GM12878 (cell line): Measurements from ENCODE around the gene TSHZ2. TPM values are rescaled to one million over a fixed set of nuclear protein-coding genes. Genes with fewer than 3 reads are reported as not detected.

Experiments
- ATAC-seq: fragments of 200-7000 bp; cut with Tn5 transposase; 3 replicates; pipeline ENCODE4 v1.9.1; 2020; ENCODE audit warnings: mild to moderate bottlenecking, moderate library complexity
- BruUV-seq: library from RNA; stranded (reverse); fragments of 400-500 nt; replicated peaks from 2 replicates; lab custom pipeline; 2021; lab: Mats Ljungman, UMichigan
- CTCF ChIA-PET: fragments of 300-600 bp; sonication (Branson Sonifier 250); formaldehyde crosslinking; extraction: SDS; loops from one replicate; lab custom pipeline; 2021; ENCODE audit warnings: inconsistent platforms; lab: Yijun Ruan, JAX
- POLR2A ChIA-PET: fragments of 350-600 bp; formaldehyde crosslinking; extraction: SDS; loops from one replicate; lab custom pipeline; 2021; ENCODE audit warnings: inconsistent platforms; lab: Charles Lee
- RAD21 ChIA-PET: fragments of 300-600 bp; sonication (Branson Sonifier 250); formaldehyde crosslinking; loops from one replicate; lab custom pipeline; 2023; ENCODE audit warnings: antibody characterized with exemption; ENCODE audit not compliant: unreplicated experiment; lab: Charles Lee
- SMC1A ChIA-PET: fragments of 300-600 bp; sonication (Branson Sonifier 250); formaldehyde crosslinking; loops from one replicate; lab custom pipeline; 2023; ENCODE audit not compliant: unreplicated experiment, uncharacterized antibody; lab: Charles Lee
- DNase-seq: peaks from one replicate; pipeline ENCODE4 v3.0.0-alpha.2; 2011; ENCODE audit warnings: low read depth, low spot score
- FAIRE-seq: peaks from 3 replicates; lab custom pipeline; 2011; peaks lifted over from hg19 to GRCh38; lab: Jason Lieb, UNC
- H2AFZ ChIP-seq: 2 replicates; pipeline ENCODE4 v1.6.0; 2011; ENCODE audit warnings: low read depth, low read length, control low read depth; ENCODE audit not compliant: control insufficient read depth
- H3K27ac ChIP-seq: 2 replicates; pipeline ENCODE4 v1.5.1; 2011; ENCODE audit warnings: control low read depth; ENCODE audit not compliant: control insufficient read depth, insufficient read depth
- H3K27me3 ChIP-seq, 2 experiments: replicated peaks in 1 of 2; 2 replicates each; pipeline versions ENCODE4 v1.6.0 to v1.6.1; 2011; ENCODE audit warnings: low read length in 1 of 2; ENCODE audit not compliant: control insufficient read depth in 2 of 2, insufficient read depth in 2 of 2
- H3K36me3 ChIP-seq, 2 experiments: 2 replicates each; pipeline ENCODE4 v1.5.1; 2011; ENCODE audit warnings: low read length in 1 of 2; ENCODE audit not compliant: control insufficient read depth in 2 of 2, insufficient read depth in 2 of 2
- H3K4me1 ChIP-seq: 2 replicates; pipeline ENCODE4 v1.6.1; 2011; ENCODE audit warnings: mild to moderate bottlenecking, low read length, moderate library complexity, mixed read lengths; ENCODE audit not compliant: control insufficient read depth, insufficient read depth
- H3K4me2 ChIP-seq: 2 replicates; pipeline ENCODE4 v1.6.0; 2011; ENCODE audit warnings: control low read depth; ENCODE audit not compliant: control insufficient read depth, insufficient read depth
- H3K4me3 ChIP-seq: fragments of 200-600 bp; sonication (generic); 2 replicates; pipeline ENCODE4 v1.5.1; 2016
- H3K79me2 ChIP-seq: 2 replicates; pipeline ENCODE4 v1.6.0; 2011; ENCODE audit warnings: low read length; ENCODE audit not compliant: control insufficient read depth, insufficient read depth
- H3K9ac ChIP-seq: 2 replicates; pipeline ENCODE4 v1.8.0; 2011; ENCODE audit warnings: low read length, control low read depth, mixed read lengths; ENCODE audit not compliant: control insufficient read depth, insufficient read depth
- H3K9me3 ChIP-seq: replicated peaks from 3 replicates; pipeline ENCODE4 v1.5.1; 2011; ENCODE audit warnings: mild to moderate bottlenecking, low read length; ENCODE audit not compliant: control insufficient read depth, insufficient read depth
- H4K20me1 ChIP-seq: 2 replicates; pipeline ENCODE4 v1.6.0; 2011; ENCODE audit not compliant: control insufficient read depth, insufficient read depth
- CBFB ChIP-seq: IDR thresholded peaks from 2 replicates; pipeline ENCODE4 v1.6.1; 2016; ENCODE audit warnings: antibody characterized with exemption, low read depth
- CEBPB ChIP-seq, 2 experiments: fragments of 150-350 bp in 1 of 2; IDR thresholded peaks; 2 replicates each; pipeline ENCODE4 v1.6.1; 2012 to 2014; ENCODE audit warnings: low read depth in 2 of 2, low read length in 2 of 2, borderline replicate concordance in 1 of 2, inconsistent platforms in 1 of 2
- HDGF ChIP-seq: fragments of 450-650 bp; IDR thresholded peaks from 2 replicates; pipeline ENCODE4 v1.6.1; 2016; ENCODE audit warnings: antibody characterized with exemption
- HSF1 ChIP-seq: fragments of 150-350 bp; IDR thresholded peaks from 2 replicates; pipeline ENCODE4 v1.6.1; 2014; ENCODE audit warnings: mild to moderate bottlenecking, low read depth, low read length
- MXI1 ChIP-seq: fragments of 150-350 bp; IDR thresholded peaks from 2 replicates; pipeline ENCODE4 v1.6.1; 2011; ENCODE audit warnings: low read depth, mild to moderate bottlenecking, inconsistent platforms, low read length, improper control_type of control experiment
- NKRF ChIP-seq: fragments of 450-650 bp; conservative IDR thresholded peaks from 2 replicates; pipeline ENCODE4 v1.6.1; 2017; ENCODE audit warnings: mild to moderate bottlenecking, moderate library complexity
- SMAD5 ChIP-seq: IDR thresholded peaks from 2 replicates; pipeline ENCODE4 v1.6.1; 2016; ENCODE audit warnings: antibody characterized with exemption, low read depth
- TAF1 ChIP-seq: IDR thresholded peaks from 2 replicates; pipeline ENCODE4 v1.6.1; 2011; ENCODE audit warnings: mild to moderate bottlenecking, low read depth, low read length, borderline replicate concordance
- ZSCAN29 ChIP-seq: fragments of 450-650 bp; IDR thresholded peaks from 2 replicates; pipeline ENCODE4 v1.6.1; 2017; ENCODE audit warnings: mild to moderate bottlenecking, moderate library complexity
- WGBS: methylation state at CpG from one replicate; pipeline ENCODE4 v1.1.6; 2016; ENCODE audit warnings: low lambda C conversion rate; ENCODE audit not compliant: insufficient replicate concordance, insufficient coverage; ENCODE audit errors: missing lambda C conversion rate; 5-methylcytosine and 5-hydroxymethylcytosine counted together
- in situ Hi-C: fragments of 300-500 bp; cut with MboI; formaldehyde crosslinking; loops from 9 replicates; pipeline ENCODE4 v1.14.3; 2018; ENCODE audit warnings: mixed read lengths
- intact Hi-C: fragments of 100-400 bp; cut with micrococcal nuclease; formaldehyde crosslinking; loops from one replicate; pipeline ENCODE4 v1.14.2; 2022; ENCODE audit not compliant: unreplicated experiment
- polyA plus RNA-seq, 11 experiments: library from polyadenylated mRNA; depleted of rRNA in 4 of 11; unstranded in 6 of 11; stranded (reverse) in 5 of 11; fragments of >200 nt; fragmentation: Nextera tagmentation in 4 of 11; fragmentation: Illumina TruSeq in 1 of 11; extraction: Ambion mirVana in 4 of 11; extraction: Trizol in 1 of 11; gene quantifications; 1 replicate in 1 of 11; 2 replicates in 10 of 11; pipeline versions ENCODE4 v1.2.1 to v1.2.3, GENCODE V29; 2011 to 2016; ENCODE audit warnings: inconsistent platforms in 2 of 11, missing spikeins in 2 of 11, low read depth in 1 of 11
- total RNA-seq, 4 experiments: library from RNA; depleted of rRNA in 3 of 4; stranded (reverse); fragments of >200 nt in 3 of 4; fragmentation: Illumina TruSeq in 1 of 4; extraction: Trizol in 1 of 4; gene quantifications; 2 replicates each; pipeline versions ENCODE4 v1.2.1 to v1.2.3, GENCODE V29; 2013 to 2021

The TSHZ2 gene
- total and polyA plus RNA-seq, 10 of the 15 experiments (the other 5 are each of a cell fraction or from before 2014, with no cell fraction given), result 0.01 to 0.86 (median 0.13) TPM; not detected in 2

- DNase-seq (no peak), ATAC-seq (no peak)
- ChIA-PET CTCF (interaction anchor here (1.0 kb wide), 1 partner anchor 36 kb away, joined by 3 read pairs; no protein-coding TSS in a partner anchor), SMC1A (interaction anchor here (1.3 to 1.5 kb wide), 2 partner anchors 12 to 13 kb away, joined by 3 to 5 read pairs; no protein-coding TSS in a partner anchor), RAD21 (no interaction called here), POLR2A (interaction anchor here (0.6 kb wide), 1 partner anchor 35 kb away, joined by 3 read pairs; no protein-coding TSS in a partner anchor)
- no peak overlapping the region for H3K4me3 ChIP-seq
- no peaks in the 10 kb centered on the region for H3K4me1 ChIP-seq
- no peaks in the 10 kb centered on the region for H3K79me2 ChIP-seq
- no peaks in the 10 kb centered on the region for H3K27me3 ChIP-seq
- BruUV-seq, result no TSS peak
- in situ Hi-C loops, result no loop called here
- 16% methylated on average over 2 of the region's 2 CpGs for WGBS
- no peaks in the 10 kb centered on the region for H3K36me3 ChIP-seq
- no peaks in the 10 kb centered on the region for H4K20me1 ChIP-seq
- H2AFZ ChIP-seq, result no peak overlapping the region
- H3K9me3 ChIP-seq, result no peaks in the 10 kb centered on the region
- H3K9ac ChIP-seq, result no peak overlapping the region
- TF ChIP-seq TAF1 (no peak), CBFB (no peak), MXI1 (no peak), CEBPB (IDR thresholded peaks at IDR 0.05; ENCODE audit: borderline replicate concordance in 1 of 2, low read depth in 2 of 2, low read length in 2 of 2) (no peak), HSF1 (no peak), NKRF (no peak), HDGF (no peak), ZSCAN29 (no peak), SMAD5 (no peak)
- TF ChIP-seq, all 136 proteins: peak for 0
- intact Hi-C loops, result no loop called here
- Histone ChIP-seq H3K27ac (no peak overlapping the region), H3K4me2 (no peak overlapping the region)
- no peak for FAIRE-seq
Measured at GRCh38 chr20:53061192-53062108, 89.3 kb downstream of the TSHZ2 start.
